ENCODE data around the gene GAB4.

Gene GAB4

DNA sequence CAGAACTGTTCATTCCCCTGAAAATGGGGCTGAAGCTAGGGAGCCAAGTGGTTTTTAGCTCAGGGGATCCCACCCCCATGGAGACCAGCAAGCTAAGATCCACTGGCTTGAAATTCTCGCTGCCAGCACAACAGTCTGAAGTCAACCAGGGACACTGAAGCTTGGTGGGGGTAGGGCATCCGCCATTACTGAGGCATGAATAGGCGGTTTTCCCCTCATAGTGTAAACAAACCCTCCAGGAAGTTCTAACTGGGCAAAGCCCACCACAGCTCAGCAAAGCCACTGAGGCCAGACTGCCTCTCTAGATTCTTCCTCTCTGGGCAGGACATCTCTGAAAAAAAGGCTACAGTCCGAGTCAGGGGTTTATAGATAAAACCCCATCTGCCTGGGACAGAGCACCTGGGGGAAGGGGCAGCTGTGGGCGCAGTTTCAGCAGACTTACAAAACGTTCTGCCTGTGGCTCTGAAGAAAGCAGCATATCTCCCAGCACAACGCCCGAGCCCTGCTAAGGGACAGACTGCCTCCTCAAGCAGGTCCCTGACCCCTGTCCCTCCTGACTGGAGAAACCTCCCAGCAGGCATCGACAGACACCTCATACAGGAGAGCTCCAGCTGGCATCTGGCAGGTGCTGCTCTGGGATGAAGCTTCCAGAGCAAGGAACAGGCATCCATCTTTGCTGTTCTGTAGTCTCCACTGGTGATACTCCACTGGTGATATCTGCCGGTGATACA is 32.7 kb downstream of the GAB4 start:
- no peak for DNase-seq

DNA sequence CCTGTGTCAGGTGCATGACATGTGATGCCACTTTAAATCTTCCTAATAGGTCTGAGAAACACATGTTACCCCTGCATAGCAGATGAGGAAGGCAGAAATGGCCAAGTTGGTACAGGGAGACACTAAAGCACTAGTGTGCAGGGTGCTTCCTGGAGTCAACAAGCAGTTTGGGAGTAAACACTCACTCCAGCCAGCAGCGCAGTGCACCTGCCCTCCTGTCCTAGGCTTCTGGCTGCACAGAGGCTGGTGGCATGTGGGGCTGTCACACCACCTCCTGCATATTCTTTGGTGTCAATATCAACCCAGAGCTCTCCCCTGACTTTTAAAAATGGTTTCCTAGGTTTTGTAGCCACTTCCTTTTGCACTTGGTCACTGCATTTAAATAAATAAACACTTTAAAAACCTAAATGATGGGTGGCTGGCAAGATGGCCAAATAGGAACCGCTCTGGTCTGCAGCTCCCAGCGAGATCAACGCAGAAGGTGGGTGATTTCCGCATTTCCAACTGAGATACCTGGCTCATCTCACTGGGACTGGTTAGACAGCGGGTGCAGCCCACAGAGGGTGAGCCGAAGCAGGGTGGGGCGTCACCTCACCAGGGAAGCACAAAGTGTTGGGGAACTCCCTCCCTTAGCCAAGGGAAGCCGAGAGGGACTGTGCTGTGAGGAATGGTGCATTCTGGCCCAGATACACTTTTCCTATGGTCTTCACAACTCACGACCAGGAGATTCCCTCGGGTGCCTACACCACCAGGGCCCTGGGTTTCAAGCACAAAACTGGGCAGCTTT is 33.5 kb downstream of the GAB4 start:
- DNase-seq = no peak

DNA sequence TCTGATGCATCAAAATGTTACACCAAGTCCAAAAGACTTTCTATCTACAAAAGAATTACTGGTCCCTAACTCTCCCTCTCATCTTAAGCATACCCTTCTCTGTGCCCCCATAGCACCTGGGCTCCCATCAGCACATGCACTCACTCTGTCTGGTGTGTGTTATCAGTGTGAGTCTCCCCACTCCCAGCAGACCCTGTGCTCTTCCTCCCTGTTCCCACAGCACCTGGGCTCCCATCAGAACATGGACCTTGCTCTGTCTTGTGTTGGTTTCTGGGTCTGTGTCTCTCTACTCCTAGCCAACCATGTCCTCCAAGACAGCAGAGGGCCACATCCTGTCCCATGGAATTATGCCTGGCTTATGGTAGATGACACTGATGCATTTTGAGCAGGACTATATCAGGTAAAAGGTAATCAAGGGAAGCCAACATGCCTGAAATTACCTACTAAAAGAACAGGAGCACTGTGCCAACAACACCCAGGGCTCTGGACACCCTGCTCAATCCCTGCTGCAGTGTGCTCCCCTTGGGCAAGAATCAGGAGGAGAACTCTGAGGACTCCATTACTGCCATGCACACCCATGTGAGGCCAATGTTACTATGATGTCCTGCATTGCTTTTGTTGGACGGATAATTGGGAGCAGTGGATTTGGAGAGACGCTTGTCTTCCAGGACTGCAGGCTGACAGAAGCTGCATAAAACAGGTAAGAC is 34.3 kb downstream of the GAB4 start:
- DNase-seq = no peak

DNA sequence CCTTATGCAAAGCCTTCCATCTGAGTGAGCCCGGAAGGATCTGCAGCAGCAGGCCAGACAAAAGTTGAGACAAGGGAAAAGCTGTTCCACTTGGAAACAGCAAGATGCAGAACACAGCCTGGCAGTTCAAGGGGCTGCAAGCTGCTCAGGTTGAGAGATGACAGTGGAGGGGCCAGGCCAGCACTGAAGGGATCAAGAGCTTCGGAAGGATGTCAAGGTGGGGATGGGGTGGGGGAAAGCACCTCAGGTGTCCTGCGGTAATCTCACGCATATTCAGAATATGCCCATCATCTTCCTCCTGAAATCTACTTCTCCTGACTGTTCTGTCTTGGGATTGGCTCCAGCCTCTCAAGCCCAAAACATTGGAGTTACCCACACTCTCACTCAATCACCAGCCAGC is 35.7 kb downstream of the GAB4 start:
- DNase-seq = no peak

DNA sequence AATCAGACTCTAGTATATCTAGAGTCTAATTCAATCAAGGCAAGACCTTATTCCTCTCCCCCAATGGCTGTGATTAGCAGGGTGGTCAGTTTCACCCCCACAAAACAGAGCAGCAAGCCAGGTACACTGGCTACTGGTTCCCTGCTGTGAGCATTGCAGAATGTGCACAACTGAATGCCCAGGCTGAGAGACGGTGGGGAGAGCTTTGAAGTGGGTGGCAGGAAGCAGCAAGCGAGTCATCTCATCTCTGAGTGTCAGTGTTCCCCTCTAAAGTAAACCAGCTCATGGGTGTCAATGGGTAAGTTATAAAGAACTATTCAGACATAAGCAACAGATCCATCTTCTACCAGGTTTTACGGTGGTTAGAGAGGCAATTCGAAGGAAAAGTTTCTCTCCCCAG is 37.6 kb downstream of the GAB4 start:
- DNase-seq = no peak

DNA sequence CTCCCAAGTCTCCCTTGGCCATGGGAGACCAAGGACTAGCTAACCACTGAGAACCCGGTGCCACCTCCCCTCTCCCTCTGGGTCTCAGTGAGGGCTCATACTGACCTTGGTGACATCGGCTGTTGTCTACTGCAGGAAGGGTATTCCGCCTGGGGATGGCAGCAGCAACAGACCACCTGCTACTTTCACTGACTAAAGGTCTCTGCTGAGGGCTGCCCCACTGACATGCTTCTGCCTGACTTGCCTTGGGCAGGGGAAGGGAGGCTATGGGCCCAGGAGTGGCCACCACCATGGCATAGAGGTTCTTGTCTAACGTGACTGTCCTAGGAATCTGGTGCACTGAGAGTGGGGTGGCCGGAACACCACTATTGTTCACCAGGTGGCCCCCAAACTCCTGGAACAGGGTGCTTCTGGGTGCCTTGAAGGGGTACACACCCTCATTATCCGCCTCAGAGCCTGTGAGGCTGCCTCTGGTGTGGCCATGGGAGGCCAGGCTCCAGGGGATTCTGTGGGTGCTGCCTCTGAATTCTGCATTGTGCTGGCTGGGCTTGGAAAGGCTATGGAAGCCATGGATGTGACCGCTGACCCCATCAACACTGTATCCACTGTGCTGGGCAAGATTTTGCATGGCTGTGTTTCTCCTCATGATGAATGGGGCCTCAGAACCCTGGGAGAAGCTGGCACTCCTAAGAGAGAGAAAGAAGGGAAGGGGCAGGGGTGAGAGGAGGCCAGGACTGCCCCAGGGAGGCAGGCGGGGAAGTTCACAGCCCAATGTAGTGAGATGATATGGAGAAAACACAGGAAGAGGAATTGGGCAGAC is 38.3 kb downstream of the GAB4 start:
- no peak for DNase-seq

DNA sequence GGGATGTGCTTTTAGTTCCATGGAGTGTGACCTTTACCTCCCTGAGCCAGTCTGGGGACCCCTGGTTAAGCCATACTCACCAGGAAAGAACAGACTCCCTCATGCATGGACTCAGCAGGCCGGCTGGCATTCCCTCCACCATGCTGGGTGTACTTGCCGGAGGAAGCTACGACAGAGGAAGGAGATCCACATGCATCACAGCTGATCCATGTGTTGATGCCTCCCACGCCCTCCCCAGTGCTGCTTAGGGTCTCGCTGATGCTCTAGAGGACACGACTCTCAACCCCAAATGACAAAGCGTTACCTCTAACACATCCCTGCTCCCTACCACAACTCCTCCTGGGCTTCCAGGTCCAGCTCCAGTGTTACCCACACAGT is 39.8 kb downstream of the GAB4 start:
- no peak for DNase-seq

DNA sequence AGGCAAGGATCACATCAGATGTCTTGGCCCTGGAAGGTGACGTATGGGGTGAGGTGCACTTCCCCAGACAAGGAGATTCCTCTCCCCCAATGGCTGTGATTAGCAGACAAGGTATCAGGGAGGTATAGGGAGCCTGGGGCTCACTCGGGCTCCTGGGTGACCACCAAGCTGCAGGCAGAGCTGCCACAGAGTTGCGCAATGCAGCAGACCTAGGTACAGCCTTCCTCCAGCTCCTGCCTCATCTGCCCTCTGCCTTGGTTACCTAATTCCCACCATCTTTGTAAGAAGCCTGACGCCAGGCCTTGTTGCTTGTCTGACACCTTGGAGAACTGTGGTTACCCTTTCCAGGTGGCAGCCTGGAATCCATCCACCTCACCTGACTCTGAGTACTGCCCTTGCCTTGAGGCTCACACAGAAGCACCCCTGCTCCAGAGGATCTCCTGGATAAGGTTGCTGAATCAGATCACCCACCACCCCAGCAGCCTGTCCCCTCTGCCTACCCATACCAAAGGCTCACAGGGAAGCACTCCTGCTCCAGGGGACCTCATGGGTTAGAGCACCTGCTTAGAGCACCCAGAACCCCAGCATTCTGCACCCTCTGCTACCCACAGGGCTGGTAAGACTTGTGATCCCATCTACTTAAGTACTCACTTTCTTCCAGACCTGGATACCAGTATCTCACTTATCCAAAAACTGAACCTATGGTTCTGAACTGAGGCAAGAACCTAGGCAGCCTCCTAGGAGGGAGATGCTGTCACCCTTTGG is 40.4 kb downstream of the GAB4 start:
- no peak for DNase-seq

DNA sequence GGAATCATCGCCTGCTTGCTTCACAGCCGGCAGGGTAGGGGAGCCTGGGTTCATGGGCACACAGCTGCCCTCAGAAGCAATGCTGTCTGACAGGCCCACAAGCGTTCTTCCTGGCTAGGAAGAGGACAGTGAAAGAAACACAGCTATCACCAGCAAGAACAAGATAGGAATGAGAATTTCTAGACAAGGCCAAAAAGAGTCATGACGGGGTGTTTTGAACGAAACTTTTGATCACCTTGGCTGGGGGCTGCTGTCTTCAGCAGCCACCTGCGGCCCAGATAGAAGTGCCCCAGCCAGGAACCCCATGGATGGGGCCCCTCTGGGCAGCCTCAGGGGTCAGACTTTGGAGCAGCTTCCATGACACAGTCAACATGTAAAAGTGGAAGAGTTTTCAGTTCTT is 41.8 kb downstream of the GAB4 start:
- DNase-seq = no peak

DNA sequence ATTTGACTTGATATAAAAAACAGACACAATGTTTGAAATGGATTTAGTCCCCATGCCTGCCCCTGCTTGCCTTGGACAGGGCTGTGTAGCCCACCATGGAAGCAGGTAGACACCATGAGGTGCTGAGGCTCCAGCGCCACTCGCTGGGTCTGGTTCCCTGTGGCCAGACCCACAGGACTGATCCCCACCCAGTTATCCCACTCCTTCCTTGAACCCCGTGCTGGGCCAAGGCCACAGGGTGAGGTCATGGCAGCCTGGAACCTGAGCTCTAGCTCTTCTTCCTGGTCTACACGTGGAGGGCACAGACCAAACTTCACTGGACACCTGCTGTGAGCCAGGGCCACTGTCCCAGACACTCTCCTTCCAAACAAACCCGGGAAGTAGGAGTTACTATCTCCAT is 42.5 kb downstream of the GAB4 start:
- DNase-seq = no peak

DNA sequence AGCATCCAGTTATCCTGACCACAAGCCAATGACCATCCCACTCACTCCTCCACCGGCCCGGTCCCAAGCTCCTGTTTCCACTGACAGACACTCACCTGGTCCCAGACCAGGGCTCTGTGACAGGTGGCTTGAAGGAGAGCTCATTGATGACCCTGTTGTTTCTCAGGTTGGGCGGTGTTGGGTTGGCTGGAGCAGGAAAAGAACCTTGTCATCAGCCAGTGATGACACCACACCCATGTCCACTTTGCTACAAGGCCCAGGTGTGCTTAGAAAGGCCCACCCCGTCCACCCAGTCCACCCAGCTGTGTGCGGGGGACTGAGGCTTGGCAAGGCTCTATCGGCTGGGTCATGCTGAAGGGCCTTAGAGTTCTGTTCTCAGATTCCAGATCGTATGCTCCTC is 42.9 kb downstream of the GAB4 start:
- DNase-seq = no peak

DNA sequence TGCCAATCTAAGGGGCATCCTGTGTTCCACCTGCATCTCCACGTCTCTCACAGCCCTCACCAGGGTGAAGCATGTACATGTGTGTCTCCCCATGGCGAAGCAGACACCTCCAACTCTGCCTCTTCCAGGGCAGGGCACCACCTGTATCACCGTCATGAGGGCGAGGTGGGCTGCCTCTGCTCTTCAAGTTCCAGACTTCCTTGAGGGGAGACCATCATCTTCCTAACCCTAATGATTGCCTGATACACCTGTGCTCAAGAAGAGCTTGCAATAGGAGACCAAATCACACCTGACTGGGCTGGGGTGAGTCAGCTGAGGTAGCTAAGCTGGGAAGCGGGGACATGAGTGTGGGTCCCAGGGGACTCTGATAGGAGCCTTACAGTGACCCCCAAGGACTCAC is 43.7 kb downstream of the GAB4 start:
- no peak for DNase-seq

DNA sequence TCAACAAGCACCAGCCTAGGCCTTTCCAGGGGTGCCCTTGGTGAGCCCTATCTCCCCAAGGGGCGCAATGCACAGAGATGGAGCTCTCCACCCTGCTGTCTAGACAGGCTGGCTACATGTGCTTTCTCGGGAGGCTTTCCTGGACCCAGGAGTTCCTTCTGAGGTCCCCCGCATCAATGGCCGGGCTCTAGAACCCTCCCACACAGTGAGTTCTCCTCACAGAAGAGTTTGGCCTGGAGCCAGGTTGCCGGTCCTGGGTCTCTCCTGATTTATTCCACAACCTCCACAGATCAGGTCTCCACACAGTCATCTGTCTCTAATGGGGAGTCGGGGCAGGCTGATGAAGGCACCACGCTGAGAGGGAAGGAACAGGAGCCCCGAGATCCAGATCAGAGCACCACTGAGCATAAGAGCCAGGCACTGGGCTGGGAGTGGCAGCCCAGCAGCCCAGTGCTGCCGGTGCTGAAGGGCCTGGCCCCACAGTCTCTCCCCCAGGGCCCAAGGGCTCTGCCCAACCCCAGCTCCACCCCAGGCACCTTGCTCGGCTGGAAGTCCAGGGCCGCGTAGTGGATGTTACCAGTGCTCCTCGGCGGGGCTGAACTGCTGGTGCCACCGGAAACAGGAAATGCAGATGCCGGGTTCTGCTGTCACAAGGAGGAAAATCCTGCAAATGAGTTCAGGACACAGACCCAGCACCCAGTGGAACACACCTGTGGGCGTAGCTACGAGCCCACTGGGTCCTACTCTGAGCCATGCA is 44.7 kb downstream of the GAB4 start:
- DNase-seq = no peak

DNA sequence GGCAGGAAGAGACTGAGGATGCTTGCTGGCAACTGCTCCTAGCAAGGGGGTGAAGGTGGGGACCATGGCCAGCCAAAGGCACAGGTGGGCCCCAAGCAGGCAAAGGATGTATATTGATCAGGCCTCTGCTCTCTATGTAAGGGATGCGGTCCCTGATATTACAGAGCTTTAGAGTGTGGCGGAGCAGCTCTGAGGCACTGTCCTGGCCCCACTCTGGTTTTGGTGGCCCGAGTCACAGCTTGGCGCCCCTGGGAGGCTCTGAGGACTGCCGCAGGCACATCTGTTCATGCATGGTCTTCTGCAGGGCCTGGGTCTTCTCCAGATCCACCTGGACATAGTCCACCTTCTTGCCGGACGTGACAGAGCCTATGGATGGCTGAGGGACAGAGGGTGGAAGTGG is 45.5 kb downstream of the GAB4 start:
- no peak for DNase-seq

DNA sequence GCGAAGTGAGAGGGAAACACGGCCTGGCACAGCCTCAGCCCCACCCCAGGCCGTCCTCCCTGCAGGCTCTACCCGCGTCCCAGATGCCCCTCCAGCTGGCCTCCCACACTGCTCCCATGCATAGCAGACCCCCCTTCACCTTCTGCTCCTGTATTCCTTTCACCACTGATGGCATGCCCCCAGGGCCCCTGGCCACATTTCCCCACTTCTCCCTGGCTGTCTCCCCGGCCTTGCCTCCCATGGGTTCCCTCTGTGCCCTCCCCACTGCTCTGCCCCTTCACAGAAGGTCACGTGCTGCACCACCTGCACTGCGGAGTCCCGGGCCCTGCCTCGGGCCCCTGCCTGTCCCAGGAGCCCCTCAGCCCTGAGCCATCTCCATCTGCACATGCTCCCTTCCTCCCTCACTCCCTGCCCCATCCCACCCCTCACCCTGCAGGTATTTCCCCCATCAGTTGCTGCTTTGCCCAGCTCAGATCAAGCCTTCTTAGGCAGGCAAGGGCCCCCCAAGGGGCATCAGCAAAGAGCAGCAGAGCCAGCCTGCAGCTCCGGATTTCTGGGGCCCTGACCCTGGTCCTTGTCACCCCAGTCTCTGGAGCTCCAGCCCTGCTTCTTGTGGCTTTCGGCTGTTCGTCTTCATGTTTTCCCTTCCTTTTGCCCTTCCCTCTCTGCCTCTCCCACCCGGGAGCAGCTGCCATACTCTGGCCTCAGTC is 46.4 kb downstream of the GAB4 start:
- DNase-seq = no peak

DNA sequence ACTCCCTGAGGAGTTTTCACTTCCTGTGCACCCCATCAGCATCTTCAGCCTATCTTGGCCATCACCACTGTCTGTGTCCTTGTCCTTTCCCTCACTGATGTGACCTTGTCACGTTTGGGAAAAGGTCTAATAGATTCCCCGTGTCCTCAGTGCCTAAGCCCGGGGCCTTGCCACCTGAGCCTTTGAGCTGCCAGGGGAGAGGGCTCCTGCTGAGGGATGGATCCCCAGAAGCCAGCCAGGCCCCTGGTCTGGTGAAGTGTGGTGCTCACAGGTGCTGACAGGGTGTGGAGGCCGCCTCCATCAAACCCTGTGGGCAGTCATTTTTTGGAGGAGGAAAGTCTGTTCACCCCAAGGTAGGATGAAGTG is 47.2 kb downstream of the GAB4 start:
- no peak for DNase-seq

DNA sequence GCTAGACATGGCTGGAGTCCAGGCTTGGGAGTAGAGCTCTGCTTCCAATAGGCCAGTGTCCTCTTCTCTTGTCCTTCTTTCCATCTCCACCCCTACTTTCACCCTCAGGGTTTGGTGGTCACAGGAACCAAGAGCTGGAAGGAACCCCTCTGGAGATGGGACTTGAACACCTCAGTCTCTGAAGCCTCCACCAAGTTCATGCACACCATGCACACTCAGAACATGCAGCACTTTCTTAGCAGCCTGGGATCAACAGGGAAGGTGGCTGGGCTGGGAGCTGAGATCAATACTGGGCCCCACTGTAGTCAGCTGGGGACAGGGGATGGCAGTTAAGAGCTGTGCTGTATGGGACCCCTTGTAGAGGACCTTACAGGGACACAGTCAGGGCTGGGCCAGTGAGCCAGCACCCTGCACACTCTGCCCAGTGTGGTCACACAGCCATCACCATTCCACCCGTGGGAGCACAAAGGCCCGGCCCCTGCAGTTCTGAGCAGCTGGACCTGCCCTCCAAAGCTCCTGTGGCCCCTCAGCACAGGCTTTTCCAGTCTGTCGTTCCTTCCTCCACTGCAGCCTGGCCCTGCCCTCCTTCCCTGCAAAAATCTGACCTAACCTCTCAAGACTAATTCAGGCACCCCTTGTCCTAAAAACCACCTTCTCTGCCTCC is 47.7 kb downstream of the GAB4 start:
- no peak for DNase-seq

DNA sequence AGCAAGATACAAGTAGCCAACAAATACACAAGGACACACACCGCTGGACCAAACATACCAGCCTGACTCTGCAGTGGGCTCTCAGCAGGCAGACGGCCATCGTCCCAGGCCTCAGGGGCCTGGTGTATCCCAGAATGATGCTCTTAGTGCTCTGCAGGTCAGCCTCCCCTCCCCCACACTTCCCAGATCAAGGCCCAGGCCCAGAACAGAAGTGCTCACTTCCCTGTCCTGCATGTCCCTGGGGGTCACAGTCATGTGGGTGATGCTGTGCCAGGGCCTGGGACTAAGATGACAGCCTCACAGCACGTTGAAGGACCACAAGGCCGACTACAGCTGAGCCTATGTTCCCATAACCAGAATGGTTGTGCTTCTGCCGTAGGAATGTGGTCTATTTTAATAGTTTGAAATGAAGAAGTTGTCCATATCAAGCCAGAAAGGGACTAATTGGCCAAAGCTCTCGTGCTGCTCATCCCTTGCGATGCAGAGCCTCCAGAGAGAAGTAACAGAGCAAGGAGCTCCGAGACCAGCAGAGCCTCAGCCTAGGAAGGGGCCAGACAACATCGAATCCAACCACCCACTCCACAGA is 48.6 kb downstream of the GAB4 start:
- DNase-seq = no peak

DNA sequence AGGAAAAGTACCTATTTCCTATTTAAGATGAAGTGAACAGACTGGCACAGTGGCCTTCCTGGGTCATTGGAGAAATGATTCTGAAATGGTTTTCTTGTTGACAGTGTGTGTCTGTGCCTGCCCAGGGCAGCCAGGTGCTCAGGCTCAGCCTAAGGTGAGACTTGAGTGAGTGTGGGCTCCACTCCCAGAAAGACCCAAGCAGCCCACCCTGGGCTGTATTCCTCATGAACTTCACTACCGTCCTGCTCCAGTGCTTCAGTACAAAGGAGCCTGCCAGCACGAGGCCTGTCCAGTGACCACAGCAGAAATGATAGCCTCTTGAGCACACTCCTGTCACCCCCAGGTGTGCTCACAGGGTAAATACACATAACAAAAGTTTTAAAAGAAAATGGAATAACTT is 49.5 kb downstream of the GAB4 start:
- no peak for DNase-seq

DNA sequence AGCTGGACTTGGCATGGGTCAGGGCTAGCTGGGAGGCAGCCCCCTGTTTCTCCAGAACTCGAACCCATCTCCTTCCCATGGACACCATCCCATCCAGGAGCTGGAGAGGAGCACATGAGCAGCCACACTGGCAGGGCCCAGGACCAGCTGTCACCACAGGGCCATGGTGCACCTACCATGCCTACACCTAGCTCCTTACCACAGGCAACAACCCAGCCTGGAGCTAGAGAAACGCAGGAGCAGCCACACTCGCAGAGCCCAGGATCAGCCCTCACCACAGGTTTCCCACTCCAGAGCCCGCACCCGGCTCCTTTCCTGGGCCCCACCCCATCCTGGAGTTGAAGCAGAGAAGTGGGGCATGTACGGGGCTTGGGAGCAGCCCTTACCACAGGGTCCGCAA is 50.2 kb downstream of the GAB4 start:
- no peak for DNase-seq

Measured in CD4-positive, alpha-beta T cell treated with Interleukin-4 for 1 hour (primary cell).